ENCODE data around the gene ASB3. TPM values are rescaled to one million over a fixed set of nuclear protein-coding genes. Genes with fewer than 3 reads are reported as not detected.

ASB3 gene
- total and polyA plus RNA-seq, 4 donors = 2.7 to 13.6 (median 8.7) TPM

DNA sequence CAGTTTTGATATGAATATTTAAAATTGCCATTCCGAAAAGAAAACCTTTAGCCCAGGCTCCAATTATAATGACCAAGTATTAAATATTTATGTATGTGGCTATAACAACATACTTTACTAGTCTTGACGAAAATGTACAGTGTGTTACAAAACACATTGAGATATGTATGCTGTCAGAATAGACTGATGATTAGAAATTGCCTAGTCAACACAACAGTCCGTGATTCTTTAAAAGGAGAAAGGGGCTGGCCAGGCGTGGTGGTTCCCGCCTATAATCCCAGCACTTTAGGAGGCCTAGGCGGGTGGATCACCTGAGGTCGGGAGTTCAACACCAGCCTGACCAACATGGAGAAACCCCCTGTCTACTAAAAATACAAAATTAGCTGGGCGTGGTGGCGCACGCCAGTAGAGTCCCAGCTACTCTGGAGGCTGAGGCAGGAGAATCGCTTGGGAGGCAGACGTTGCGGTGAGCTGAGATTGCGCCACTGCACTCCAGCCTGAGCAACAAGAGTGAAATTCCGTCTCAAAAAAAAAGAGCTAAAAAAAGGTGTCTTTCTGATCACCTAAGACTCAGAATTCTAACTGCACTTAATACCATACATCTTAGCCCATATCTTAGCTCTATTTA is 17.3 kb downstream of the ASB3 start:
- Histone ChIP-seq H3K9me3 (ENCODE audit: control insufficient read depth in 4 of 4, low read length in 3 of 4) (no peaks in the 10 kb centered on the region), H3K4me3 (ENCODE audit: low read depth in 1 of 3, low read length in 3 of 3) (no peak overlapping the region), H3K27me3 (ENCODE audit: control insufficient read depth in 4 of 4, insufficient read depth in 4 of 4, low read length in 3 of 4) (no peaks in the 10 kb centered on the region), H3K9ac (ENCODE audit: low read depth in 1 of 2, low read length in 2 of 2) (no peak overlapping the region), H3K4me1 (ENCODE audit: control insufficient read depth in 4 of 4, insufficient read depth in 4 of 4, low read length in 3 of 4) (peaks cover 0 to 8% (median 4%) of the 10 kb centered on the region in 4 donors), H3K36me3 (ENCODE audit: control insufficient read depth in 4 of 4, insufficient read depth in 3 of 4, low read depth in 1 of 4, low read length in 3 of 4) (no peaks in the 10 kb centered on the region), H3K27ac (ENCODE audit: low read depth in 1 of 2, low read length in 2 of 2) (no peak overlapping the region)
- 96% methylated on average over 15 of the region's 15 CpGs for WGBS
- no peak for TF ChIP-seq ZBTB33 (IDR thresholded peaks at IDR 0.05)
- no peak for TF ChIP-seq NR2F2 (IDR thresholded peaks at IDR 0.05)
- TF ChIP-seq SP1 (IDR thresholded peaks at IDR 0.05) = no peak
- TF ChIP-seq, protein P1, sequence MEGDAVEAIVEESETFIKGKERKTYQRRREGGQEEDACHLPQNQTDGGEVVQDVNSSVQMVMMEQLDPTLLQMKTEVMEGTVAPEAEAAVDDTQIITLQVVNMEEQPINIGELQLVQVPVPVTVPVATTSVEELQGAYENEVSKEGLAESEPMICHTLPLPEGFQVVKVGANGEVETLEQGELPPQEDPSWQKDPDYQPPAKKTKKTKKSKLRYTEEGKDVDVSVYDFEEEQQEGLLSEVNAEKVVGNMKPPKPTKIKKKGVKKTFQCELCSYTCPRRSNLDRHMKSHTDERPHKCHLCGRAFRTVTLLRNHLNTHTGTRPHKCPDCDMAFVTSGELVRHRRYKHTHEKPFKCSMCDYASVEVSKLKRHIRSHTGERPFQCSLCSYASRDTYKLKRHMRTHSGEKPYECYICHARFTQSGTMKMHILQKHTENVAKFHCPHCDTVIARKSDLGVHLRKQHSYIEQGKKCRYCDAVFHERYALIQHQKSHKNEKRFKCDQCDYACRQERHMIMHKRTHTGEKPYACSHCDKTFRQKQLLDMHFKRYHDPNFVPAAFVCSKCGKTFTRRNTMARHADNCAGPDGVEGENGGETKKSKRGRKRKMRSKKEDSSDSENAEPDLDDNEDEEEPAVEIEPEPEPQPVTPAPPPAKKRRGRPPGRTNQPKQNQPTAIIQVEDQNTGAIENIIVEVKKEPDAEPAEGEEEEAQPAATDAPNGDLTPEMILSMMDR (IDR thresholded peaks at IDR 0.05; ENCODE audit: low read depth, low read length, missing input control) = no peak
- no peak for TF ChIP-seq RAD21 (IDR thresholded peaks at IDR 0.05)
- no peak for TF ChIP-seq HNF4A (conservative IDR thresholded peaks at IDR 0.05)
- no peak for TF ChIP-seq RXRA (IDR thresholded peaks at IDR 0.05)
- TF ChIP-seq YY1 (IDR thresholded peaks at IDR 0.05) = no peak
- no peak for TF ChIP-seq FOXA1 (IDR thresholded peaks at IDR 0.05)
- TF ChIP-seq JUND (IDR thresholded peaks at IDR 0.05) = no peak
- no peak for TF ChIP-seq GABPA (IDR thresholded peaks at IDR 0.05 in 1 of 2, conservative IDR thresholded peaks at IDR 0.05 in 1 of 2)
- TF ChIP-seq, protein P2, sequence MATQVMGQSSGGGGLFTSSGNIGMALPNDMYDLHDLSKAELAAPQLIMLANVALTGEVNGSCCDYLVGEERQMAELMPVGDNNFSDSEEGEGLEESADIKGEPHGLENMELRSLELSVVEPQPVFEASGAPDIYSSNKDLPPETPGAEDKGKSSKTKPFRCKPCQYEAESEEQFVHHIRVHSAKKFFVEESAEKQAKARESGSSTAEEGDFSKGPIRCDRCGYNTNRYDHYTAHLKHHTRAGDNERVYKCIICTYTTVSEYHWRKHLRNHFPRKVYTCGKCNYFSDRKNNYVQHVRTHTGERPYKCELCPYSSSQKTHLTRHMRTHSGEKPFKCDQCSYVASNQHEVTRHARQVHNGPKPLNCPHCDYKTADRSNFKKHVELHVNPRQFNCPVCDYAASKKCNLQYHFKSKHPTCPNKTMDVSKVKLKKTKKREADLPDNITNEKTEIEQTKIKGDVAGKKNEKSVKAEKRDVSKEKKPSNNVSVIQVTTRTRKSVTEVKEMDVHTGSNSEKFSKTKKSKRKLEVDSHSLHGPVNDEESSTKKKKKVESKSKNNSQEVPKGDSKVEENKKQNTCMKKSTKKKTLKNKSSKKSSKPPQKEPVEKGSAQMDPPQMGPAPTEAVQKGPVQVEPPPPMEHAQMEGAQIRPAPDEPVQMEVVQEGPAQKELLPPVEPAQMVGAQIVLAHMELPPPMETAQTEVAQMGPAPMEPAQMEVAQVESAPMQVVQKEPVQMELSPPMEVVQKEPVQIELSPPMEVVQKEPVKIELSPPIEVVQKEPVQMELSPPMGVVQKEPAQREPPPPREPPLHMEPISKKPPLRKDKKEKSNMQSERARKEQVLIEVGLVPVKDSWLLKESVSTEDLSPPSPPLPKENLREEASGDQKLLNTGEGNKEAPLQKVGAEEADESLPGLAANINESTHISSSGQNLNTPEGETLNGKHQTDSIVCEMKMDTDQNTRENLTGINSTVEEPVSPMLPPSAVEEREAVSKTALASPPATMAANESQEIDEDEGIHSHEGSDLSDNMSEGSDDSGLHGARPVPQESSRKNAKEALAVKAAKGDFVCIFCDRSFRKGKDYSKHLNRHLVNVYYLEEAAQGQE (IDR thresholded peaks at IDR 0.05) = no peak
- TF ChIP-seq MAX (IDR thresholded peaks at IDR 0.05) = no peak
- no peak for TF ChIP-seq ATF3 (IDR thresholded peaks at IDR 0.05)
- no peak for TF ChIP-seq HNF4G (IDR thresholded peaks at IDR 0.05)
- DNase-seq (ENCODE audit: low spot score) = no peak

DNA sequence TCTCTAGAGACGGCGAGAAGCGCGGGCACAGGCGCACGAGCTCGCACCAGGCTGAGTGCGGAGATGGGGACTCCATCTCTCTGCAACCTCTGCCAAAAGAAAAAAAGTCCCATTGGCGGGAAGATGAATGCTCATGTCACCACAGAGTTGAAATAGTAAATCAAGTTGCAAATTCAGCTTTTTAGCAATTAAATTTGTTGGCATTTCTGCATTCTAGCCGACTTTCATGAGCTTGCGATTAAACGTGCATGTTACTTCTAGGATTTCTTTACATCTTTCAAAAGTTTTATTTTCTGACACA is 18.6 kb downstream of the ASB3 start:
- H3K4me3 ChIP-seq (ENCODE audit: low read depth in 1 of 3, low read length in 3 of 3) = peak overlapping the region; percentile 70 to 97 (median 94)
- DNase-seq (ENCODE audit: low spot score) = no peak
- peak overlapping the region; percentile 50 to 85 for H3K9ac ChIP-seq (ENCODE audit: low read depth in 1 of 2, low read length in 2 of 2)
- H3K36me3 ChIP-seq (ENCODE audit: control insufficient read depth in 4 of 4, insufficient read depth in 3 of 4, low read depth in 1 of 4, low read length in 3 of 4) = peaks cover 3% of the 10 kb centered on the region in 4 donors
- 2% methylated on average over 12 of the region's 12 CpGs for WGBS
- no peak for TF ChIP-seq NR2F2 (IDR thresholded peaks at IDR 0.05)
- no peak for TF ChIP-seq JUND (IDR thresholded peaks at IDR 0.05)
- TF ChIP-seq YY1 (IDR thresholded peaks at IDR 0.05) = peak; percentile 1
- TF ChIP-seq, protein P2 (IDR thresholded peaks at IDR 0.05) = no peak
- no peak for TF ChIP-seq TAF1 (conservative IDR thresholded peaks at IDR 0.05)
- TF ChIP-seq, protein P1 (IDR thresholded peaks at IDR 0.05; ENCODE audit: low read depth, low read length, missing input control) = no peak
- no peak for TF ChIP-seq EGR1 (IDR thresholded peaks at IDR 0.05; ENCODE audit: low read depth in 2 of 2)
- no peak for TF ChIP-seq HNF4A (conservative IDR thresholded peaks at IDR 0.05)
- peak overlapping the region; percentile 73 to 74 for H3K27ac ChIP-seq (ENCODE audit: low read depth in 1 of 2, low read length in 2 of 2)
- no peaks in the 10 kb centered on the region for H3K27me3 ChIP-seq (ENCODE audit: control insufficient read depth in 4 of 4, insufficient read depth in 4 of 4, low read length in 3 of 4)
- H3K4me1 ChIP-seq (ENCODE audit: control insufficient read depth in 4 of 4, insufficient read depth in 4 of 4, low read length in 3 of 4) = peaks cover 0 to 8% (median 4%) of the 10 kb centered on the region in 4 donors
- no peaks in the 10 kb centered on the region for H3K9me3 ChIP-seq (ENCODE audit: control insufficient read depth in 4 of 4, low read length in 3 of 4)
